RWPE2 (cell line): ENCODE measurements around the gene RARG.
"Not testable (repeated sequence)": the region's sequence is repeated elsewhere in the genome, so short reads cannot be mapped to it uniquely, and the experiment has no call there.

ENCODE experiments used
- ATAC-seq: fragments of 200-7000 bp; cut with Tn5 transposase; 3 replicates; pipeline ENCODE4 v1.9.1; 2021; ENCODE audit warnings: low read depth
- DNase-seq: peaks from one replicate; pipeline ENCODE4 v3.0.0-alpha.2; 2020; ENCODE audit warnings: low spot score
- H3K27ac ChIP-seq: fragments of 450-650 bp; 2 replicates; pipeline ENCODE4 v1.5.1; 2017; ENCODE audit warnings: mild to moderate bottlenecking; ENCODE audit not compliant: poor library complexity, severe bottlenecking
- H3K27me3 ChIP-seq: fragments of 250-450 bp; sonication (Bioruptor Pico); 2 replicates; pipeline ENCODE4 v1.5.1; 2021; ENCODE audit warnings: mild to moderate bottlenecking, moderate library complexity; ENCODE audit not compliant: insufficient read depth, poor library complexity, severe bottlenecking
- H3K36me3 ChIP-seq: fragments of 250-450 bp; sonication (Bioruptor Pico); 2 replicates; pipeline ENCODE4 v1.5.1; 2020; ENCODE audit warnings: low read depth, mild to moderate bottlenecking, moderate library complexity
- H3K4me1 ChIP-seq: fragments of 250-450 bp; sonication (Bioruptor Pico); 2 replicates; pipeline ENCODE4 v1.5.1; 2021; ENCODE audit warnings: mild to moderate bottlenecking, moderate library complexity; ENCODE audit not compliant: insufficient read depth, poor library complexity, severe bottlenecking
- H3K4me3 ChIP-seq: fragments of 250-450 bp; sonication (Bioruptor Pico); 2 replicates; pipeline ENCODE4 v1.5.1; 2021; ENCODE audit warnings: mild to moderate bottlenecking, moderate library complexity; ENCODE audit not compliant: severe bottlenecking
- H3K9me3 ChIP-seq: fragments of 250-450 bp; sonication (Bioruptor Pico); 2 replicates; pipeline ENCODE4 v1.5.1; 2021; ENCODE audit warnings: mild to moderate bottlenecking, moderate library complexity; ENCODE audit not compliant: severe bottlenecking
- CTCF ChIP-seq: fragments of 450-650 bp; IDR thresholded peaks from one replicate; pipeline ENCODE4 v1.5.1; 2017; ENCODE audit warnings: mild to moderate bottlenecking, moderate library complexity; ENCODE audit not compliant: poor library complexity, severe bottlenecking

Gene RARG

GRCh38 chr12:53180931-53181645 is 50.9 kb downstream of the RARG start:
- DNase-seq (no peak), ATAC-seq (peak; percentile 77)
- Histone ChIP-seq H3K27me3 (no peaks in the 10 kb centered on the region), H3K4me1 (peaks cover 10% of the 10 kb centered on the region), H3K9me3 (no peaks in the 10 kb centered on the region), H3K27ac (peak overlapping the region; percentile 78), H3K36me3 (peaks cover 47% of the 10 kb centered on the region), H3K4me3 (peak overlapping the region; percentile 50)
- TF ChIP-seq CTCF = no peak

- Histone ChIP-seq H3K36me3 (peaks cover 40% of the 10 kb centered on the region), H3K27me3 (no peaks in the 10 kb centered on the region), H3K9me3 (no peaks in the 10 kb centered on the region), H3K27ac (peak within 1 kb of the TSS; percentile 78), H3K4me3 (peak within 1 kb of the TSS; percentile 50), H3K4me1 (peaks cover 10% of the 10 kb centered on the region)
- no peak for TF ChIP-seq CTCF
- ATAC-seq = peak; percentile 94
- DNase-seq = peak; percentile 99
Observed at GRCh38 chr12:53180220-53180930, 51.6 kb downstream of the RARG start, which contains the start of the genes CSAD and ZNF740. Gene CSAD (minus strand): TSS chr12:53180925. CDS start chr12:53173470, 7,455 bp downstream. Gene ZNF740 (plus strand): TSS chr12:53180722. CDS start chr12:53181984, 1,262 bp downstream.

GRCh38 chr12:53179687-53180219 is 52.3 kb downstream of the RARG start:
- ATAC-seq (peak; percentile 11; the same call in 2 of the 3 replicates), DNase-seq (no peak)
- Histone ChIP-seq H3K27me3 (no peaks in the 10 kb centered on the region), H3K27ac (peak overlapping the region; percentile 78), H3K4me1 (peaks cover 10% of the 10 kb centered on the region), H3K36me3 (peaks cover 34% of the 10 kb centered on the region), H3K4me3 (peak overlapping the region; percentile 50), H3K9me3 (no peaks in the 10 kb centered on the region)
- no peak for TF ChIP-seq CTCF

GRCh38 chr12:53178803-53179202 is 53.2 kb downstream of the RARG start:
- H3K27ac ChIP-seq, ATAC-seq, H3K9me3 ChIP-seq, H3K27me3 ChIP-seq, H3K4me3 ChIP-seq, DNase-seq: not testable (repeated sequence)
- Histone ChIP-seq H3K4me1 (peaks cover 10% of the 10 kb centered on the region), H3K36me3 (peaks cover 24% of the 10 kb centered on the region)

- Histone ChIP-seq H3K4me1 (peaks cover 10% of the 10 kb centered on the region), H3K36me3 (peaks cover 11% of the 10 kb centered on the region)
- not testable (repeated sequence) for H3K9me3 ChIP-seq, DNase-seq, H3K27me3 ChIP-seq, H3K27ac ChIP-seq, ATAC-seq, H3K4me3 ChIP-seq
Observed at GRCh38 chr12:53177447-53177846, 54.6 kb downstream of the RARG start.
